ENCODE results near the gene EFNA5. TPM values are rescaled to one million over a fixed set of nuclear protein-coding genes. Genes with fewer than 3 reads are reported as not detected.

The EFNA5 gene
- total RNA-seq, 1 donor, result 6.5 TPM

DNA sequence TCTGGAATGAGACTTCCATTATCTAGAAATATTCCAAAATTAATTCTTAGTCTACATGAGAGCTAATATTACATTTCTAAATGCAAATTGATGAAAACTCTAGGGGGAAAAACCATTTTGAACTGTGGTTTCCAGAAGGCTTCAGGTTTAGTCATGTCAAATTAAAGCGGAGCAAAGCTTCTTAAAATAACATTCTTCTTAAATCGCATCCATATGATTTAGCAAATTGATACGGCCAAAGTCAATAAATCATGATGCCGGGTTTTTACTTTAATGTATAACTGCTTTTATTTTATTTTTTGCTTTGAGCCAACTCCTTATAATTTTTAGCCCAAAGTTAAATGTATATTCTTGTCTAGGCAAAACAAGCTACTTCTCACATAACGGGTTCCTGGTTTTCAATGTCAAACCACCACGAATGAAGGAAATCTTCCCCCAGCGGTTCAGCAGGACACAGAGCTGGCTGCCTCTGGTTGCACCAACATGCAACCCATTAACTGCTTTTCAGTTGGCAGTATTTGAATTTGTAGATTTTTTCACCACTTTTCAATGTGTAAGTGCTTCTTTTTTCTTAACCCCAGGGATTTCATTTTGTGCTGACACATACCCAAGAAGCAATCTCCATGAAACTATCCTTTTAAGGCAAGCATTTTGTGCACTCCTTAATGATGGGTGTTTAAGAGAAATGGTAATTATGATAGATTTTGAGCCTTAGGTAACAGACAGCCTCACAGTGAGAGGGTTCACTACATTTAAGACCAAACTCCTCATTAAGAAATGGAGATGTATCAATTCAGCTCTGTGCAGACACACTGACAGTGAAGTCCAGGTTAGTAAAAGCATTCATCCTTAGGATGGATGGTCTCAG lies 35.5 kb downstream of the EFNA5 start:
- no peak overlapping the region for H3K4me3 ChIP-seq (ENCODE audit: low read depth, low read length)
- DNase-seq (ENCODE audit: low read depth), result no peak
- TF ChIP-seq, protein P1, sequence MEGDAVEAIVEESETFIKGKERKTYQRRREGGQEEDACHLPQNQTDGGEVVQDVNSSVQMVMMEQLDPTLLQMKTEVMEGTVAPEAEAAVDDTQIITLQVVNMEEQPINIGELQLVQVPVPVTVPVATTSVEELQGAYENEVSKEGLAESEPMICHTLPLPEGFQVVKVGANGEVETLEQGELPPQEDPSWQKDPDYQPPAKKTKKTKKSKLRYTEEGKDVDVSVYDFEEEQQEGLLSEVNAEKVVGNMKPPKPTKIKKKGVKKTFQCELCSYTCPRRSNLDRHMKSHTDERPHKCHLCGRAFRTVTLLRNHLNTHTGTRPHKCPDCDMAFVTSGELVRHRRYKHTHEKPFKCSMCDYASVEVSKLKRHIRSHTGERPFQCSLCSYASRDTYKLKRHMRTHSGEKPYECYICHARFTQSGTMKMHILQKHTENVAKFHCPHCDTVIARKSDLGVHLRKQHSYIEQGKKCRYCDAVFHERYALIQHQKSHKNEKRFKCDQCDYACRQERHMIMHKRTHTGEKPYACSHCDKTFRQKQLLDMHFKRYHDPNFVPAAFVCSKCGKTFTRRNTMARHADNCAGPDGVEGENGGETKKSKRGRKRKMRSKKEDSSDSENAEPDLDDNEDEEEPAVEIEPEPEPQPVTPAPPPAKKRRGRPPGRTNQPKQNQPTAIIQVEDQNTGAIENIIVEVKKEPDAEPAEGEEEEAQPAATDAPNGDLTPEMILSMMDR (IDR thresholded peaks at IDR 0.05; ENCODE audit: insufficient read depth, low read depth, low read length), result no peak

DNA sequence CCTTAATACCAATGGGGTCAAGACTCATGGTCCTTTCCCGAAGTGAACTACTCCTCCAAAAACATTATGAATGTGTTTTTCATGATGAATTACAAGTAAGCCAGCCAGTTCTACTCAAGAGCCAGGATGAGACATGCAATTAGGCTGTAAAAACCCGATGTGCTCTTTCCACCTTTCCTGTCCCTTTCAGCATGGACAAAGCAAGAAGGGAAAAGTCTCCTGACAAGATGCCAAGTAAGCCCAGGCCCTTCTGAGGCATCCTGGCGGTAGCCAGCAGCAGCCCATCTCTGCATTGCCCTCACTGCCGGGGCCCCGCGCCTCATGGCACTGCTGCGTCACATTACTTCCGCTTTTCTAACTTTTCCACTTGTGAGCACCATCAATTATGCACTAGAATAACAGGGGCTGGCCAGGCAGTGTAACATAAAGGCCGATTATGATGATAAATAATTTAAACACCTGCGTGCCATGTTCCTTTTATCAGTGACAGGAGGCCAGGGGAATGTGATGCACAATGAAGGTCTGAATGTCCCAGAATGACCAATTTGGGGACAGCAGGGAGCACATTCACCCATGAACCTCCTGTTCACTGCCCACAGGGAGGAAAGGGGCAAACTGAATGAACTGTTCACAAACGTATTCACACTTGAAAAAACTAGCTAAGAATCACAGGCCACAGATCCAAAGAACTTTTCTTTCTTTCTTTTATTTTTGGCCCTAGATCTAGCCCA lies 37.4 kb downstream of the EFNA5 start:
- peak; percentile 53 for DNase-seq (ENCODE audit: low read depth)
- H3K4me3 ChIP-seq (ENCODE audit: low read depth, low read length), result no peak overlapping the region
- TF ChIP-seq, protein P1 (IDR thresholded peaks at IDR 0.05; ENCODE audit: insufficient read depth, low read depth, low read length), result no peak

DNA sequence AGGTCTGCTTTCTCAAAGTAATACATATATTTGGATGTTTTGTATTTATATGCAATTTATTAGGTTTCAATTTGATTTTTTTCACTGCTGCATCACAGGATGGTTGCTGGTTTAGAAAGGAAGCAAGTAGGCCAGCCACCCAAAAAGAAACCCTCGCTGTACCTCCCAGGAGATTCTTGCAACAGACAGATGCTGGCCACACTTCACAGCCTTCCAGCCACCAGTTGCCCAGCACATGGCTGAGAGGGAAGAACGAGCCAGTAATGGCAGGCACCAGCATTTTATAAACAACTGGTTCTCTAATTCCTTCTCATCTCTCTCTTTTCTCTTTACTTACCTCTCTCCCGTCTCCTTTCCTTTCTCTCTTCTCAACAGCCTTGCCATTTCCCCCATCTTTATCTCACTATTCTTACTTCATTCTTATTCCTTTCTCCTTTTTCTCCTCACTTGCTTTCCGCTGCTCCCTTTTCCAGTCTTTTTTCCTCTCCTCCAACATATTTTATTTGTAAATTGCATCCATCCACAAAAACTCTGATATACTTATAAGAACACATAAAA lies 38.9 kb downstream of the EFNA5 start:
- no peak for DNase-seq (ENCODE audit: low read depth)
- TF ChIP-seq, protein P1 (IDR thresholded peaks at IDR 0.05; ENCODE audit: insufficient read depth, low read depth, low read length), result no peak
- H3K4me3 ChIP-seq (ENCODE audit: low read depth, low read length), result no peak overlapping the region

DNA sequence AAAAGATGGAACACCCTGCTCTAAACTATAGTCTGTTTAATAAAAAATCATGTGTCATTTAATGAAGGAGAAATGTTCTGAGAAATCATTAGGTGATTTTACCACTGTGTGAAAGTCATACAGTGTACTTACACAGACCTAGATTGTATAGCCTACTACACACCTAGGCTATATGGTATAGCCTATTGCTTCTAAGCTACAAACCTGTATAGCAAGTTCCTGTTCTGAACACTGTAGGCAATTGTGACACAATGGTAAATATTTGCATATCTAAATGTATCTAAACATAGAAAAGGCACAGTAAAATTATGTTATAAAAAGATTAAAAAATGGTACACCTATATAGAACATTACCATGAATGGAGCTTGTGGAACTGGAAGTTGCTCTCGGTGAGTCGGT lies 40.6 kb downstream of the EFNA5 start:
- no peak for DNase-seq (ENCODE audit: low read depth)
- H3K4me3 ChIP-seq (ENCODE audit: low read depth, low read length), result no peak overlapping the region
- TF ChIP-seq, protein P1 (IDR thresholded peaks at IDR 0.05; ENCODE audit: insufficient read depth, low read depth, low read length), result no peak

DNA sequence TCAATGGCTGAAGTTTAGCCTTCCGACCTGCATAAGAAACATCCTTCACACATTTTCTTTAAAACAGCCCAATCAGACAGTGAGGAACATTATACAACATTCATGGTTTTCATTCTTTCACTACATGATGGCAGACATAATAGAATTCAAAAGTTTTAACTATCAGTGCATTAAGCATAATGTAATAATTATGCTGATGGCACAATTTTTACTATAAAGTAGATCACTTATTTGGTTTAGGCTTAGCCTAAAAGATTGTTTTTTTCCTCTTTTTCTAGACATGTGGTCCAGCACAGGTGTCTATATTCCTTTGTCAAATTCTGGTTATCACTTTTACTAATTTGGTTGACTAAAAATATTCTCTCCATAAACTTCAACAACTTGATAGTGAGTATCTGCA lies 46.5 kb downstream of the EFNA5 start:
- no peak overlapping the region for H3K4me3 ChIP-seq (ENCODE audit: low read depth, low read length)
- TF ChIP-seq, protein P1 (IDR thresholded peaks at IDR 0.05; ENCODE audit: insufficient read depth, low read depth, low read length), result no peak
- DNase-seq (ENCODE audit: low read depth), result no peak

DNA sequence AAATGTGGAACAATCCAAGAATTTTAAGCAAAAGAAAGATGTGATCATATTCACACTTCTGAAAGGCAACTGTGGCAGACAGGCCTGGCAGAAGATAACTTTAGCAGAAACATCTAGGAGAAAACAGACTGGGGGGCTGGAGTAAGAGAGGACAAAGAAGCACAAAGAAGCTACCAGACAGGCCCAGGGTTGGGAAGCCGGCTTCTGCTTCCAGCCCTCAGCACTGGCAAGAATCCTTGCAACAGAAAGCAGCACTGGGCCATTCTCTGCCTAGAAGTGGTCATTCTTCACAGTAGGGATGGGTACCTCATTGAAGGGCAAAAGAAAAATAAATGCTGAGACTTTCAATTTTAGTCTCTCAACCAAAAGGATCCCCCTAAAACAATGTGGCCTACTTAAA lies 49.6 kb downstream of the EFNA5 start:
- no peak for DNase-seq (ENCODE audit: low read depth)
- H3K4me3 ChIP-seq (ENCODE audit: low read depth, low read length), result no peak overlapping the region
- TF ChIP-seq, protein P1 (IDR thresholded peaks at IDR 0.05; ENCODE audit: insufficient read depth, low read depth, low read length), result no peak
